NCI-H2227 (cell line): ENCODE measurements around the gene ZGLP1.
"Not testable (repeated sequence)": the region's sequence is repeated elsewhere in the genome, so short reads cannot be mapped to it uniquely, and the experiment has no call there.

ENCODE experiments used
- DNase-seq: peaks from one replicate; lab custom pipeline; 2025; ENCODE audit not compliant: unreplicated experiment; lab: John Stamatoyannopoulos, UW

Gene ZGLP1

DNA sequence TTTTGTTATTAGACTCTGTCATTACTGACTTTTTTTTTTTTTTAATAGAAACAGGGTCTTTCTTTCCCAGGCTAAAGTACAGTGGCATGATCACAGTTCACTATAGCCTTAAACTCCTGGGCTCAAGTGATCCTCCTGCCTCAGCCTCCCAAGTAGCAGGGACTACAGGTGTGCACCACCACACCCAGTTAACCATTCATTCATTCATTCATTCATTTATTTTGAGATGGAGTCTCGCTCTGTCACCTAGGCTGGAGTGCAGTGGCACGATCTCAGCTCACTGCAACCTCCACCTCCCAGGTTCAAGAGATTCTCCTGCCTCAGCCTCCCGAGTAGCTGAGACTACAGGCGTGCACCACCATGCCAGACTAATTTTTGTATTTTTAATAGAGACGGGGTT lies 27.6 kb downstream of the ZGLP1 start:
- DNase-seq = not testable (repeated sequence)

GRCh38 chr19:10279737-10280442 lies 29.7 kb downstream of the ZGLP1 start:
- DNase-seq = no peak

DNA sequence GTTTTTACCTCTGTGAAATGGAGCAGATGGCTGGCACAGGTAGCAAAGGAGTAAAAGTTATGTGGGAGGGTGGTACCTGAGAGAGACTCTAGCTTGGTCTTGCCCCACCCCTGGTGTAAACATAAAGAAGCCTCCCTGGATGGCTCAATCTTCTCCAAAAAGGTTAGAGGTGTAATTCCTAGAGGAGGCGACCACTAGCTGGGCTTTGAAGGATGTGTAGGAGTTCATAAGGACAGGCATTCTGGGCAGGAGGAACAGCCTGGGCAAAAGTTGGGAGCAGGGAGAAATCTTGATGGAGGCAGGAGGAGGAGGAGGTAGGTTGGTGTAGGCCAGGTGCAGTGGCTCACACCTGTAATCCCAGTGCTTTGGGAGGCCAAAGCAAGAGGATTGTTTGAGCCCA lies 30.7 kb downstream of the ZGLP1 start:
- DNase-seq = no peak

DNA sequence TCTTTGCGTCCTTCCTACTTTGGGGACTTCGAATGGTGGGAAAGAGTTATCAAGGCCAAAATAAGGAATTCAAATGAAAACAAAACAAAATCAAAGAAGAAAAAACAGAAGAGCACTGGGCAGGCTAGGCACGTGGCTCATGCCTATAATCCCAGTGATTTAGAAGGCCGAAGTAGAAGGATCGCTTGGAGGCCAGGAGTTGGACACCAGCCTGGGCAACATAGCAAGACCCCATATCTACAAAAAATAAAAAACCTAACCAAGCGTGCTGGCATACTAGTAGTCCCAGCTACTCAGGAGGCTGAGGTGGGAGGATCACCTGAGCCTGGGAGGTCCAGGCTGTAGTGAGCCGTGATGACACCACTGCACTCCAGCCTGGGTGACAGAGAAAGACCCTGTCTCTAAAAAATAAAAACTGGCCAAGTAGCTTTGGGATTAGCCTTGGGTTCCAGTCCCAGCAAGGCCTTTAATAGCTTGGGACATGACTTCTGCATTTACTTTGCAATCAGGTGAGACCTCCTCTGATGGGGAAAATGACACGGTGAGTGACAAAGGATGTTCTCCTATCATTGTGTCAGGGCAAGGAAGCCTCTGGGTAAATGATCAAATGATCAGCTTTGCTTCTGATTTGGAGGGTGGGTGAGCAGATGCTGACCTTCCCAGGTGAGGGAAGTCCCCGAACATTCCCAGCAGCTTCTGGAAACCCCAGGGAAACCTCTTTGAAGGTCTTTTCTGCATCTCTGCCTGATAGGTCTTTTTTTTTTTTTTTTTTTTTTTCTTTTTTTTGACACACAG lies 31.6 kb downstream of the ZGLP1 start:
- DNase-seq = no peak

- no peak for DNase-seq
These were observed 35.0 kb downstream of the ZGLP1 start for GRCh38 chr19:10274589-10274988.

DNA sequence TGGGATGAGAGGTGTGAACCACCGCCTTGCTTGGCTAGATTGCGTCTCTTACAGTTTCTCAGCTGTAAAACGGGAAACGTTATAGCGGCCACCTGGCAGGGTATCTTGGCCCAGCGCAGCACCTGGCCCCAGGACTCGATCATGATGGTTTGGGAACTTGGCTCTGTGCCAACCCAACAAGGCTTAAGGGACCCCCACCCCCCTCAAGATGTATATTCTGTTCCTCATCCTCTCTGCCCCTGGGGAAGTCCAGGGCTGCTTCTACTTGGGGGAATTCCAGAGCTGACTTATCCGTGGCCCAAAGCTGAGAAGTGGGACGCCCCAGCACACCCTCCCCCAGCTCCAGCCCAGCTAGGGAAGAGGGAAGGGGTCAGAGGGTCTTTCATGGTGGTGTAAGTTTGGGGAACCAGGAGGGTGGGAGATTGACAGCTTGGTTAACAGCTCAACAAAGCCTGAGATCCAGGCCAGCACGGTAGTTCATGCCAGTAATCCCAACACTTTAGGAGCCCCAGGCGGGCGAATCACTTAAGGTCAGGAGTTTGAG lies 38.0 kb downstream of the ZGLP1 start:
- DNase-seq = no peak

- DNase-seq = peak; percentile 6
These were observed 38.8 kb downstream of the ZGLP1 start, which contains the start of gene ICAM1 for GRCh38 chr19:10270616-10271394. ICAM1 (plus strand) TSS chr19:10271120; CDS start chr19:10271160, 40 bp downstream.

- DNase-seq = no peak
These were observed 39.4 kb downstream of the ZGLP1 start for GRCh38 chr19:10270180-10270615.

GRCh38 chr19:10269333-10270179 lies 40.1 kb downstream of the ZGLP1 start:
- DNase-seq = peak; percentile 76

DNA sequence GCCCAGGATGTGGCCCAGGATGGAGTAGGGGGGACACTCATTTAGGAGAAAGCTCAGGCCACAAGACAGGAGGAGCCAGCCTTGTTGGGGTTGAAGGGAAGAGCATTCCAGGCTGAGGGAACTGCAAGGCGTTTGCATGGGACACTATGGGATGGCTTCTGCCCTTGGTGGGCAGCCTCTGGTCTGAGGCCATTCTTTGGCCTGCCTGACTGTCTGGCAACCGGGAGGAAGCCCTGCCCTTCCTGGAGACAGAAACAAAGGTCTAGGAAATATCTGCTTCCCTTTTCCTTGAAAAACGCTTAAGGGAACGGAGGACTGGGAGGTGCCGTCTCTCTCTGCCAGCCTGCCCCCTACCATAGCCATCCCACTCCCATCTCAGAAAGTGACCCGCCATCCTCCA lies 41.5 kb downstream of the ZGLP1 start:
- DNase-seq = no peak

DNA sequence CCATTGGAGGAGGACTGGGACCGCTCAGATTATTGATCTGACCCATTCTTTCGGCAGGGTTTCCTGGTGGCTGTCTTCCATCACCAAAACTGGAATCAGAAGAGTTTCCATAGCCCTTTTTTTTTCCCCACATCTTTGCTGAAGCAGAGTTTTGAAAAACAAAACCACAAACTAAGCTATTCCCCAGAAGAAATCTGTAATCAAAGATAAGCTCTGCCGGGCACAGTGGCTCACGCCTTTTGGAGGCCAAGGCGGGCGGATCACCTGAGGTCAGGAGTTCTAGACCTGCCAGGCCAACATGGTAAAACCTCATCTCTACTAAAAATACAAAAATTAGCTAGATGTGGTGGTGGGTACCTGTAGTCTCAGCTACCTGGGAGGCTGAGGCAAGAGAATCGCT lies 42.9 kb downstream of the ZGLP1 start:
- no peak for DNase-seq

DNA sequence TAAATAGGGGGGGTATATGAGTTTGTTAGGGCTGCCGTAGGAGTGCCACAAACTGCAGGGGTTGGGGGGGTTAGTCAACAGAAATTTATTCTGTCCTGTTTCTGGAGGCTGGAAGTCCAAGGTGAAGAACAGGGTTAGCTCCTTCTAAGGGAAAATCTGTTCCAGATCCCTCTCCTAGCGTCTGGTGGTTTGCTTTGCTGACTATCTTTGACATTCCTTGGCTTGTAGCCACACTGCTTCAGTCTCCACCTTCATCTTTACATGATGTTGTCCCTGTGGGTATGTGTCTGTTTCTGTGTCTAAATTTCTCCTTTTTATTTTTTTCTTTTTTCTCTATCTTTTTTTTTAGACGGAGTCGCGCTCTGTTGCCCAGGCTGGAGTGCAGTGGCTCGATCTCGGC lies 46.8 kb downstream of the ZGLP1 start:
- no peak for DNase-seq

DNA sequence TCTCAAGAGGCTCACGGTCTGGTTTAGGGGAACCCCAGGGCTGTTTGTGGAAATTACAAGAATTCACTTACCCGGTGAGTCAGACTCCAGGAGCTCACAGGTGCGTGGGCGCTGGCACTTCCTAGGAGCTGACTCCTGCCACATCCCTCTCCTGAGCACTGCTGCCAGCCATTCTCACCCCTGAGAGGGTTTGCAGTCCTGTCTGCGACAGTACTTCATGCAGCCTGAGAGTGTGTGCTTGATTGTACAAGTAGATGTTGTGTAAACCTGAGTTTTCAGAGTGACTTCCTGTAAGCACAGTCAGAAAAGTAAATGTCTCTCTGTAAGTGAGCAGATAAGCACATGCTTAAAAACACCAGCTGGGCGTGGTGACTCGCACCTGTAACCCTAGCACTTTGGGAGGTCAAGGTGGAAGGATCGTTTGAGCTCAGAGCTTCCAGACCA lies 49.5 kb downstream of the ZGLP1 start:
- no peak for DNase-seq

- peak; percentile 92 for DNase-seq
These were observed 50.3 kb downstream of the ZGLP1 start for GRCh38 chr19:10259162-10259905.

DNA sequence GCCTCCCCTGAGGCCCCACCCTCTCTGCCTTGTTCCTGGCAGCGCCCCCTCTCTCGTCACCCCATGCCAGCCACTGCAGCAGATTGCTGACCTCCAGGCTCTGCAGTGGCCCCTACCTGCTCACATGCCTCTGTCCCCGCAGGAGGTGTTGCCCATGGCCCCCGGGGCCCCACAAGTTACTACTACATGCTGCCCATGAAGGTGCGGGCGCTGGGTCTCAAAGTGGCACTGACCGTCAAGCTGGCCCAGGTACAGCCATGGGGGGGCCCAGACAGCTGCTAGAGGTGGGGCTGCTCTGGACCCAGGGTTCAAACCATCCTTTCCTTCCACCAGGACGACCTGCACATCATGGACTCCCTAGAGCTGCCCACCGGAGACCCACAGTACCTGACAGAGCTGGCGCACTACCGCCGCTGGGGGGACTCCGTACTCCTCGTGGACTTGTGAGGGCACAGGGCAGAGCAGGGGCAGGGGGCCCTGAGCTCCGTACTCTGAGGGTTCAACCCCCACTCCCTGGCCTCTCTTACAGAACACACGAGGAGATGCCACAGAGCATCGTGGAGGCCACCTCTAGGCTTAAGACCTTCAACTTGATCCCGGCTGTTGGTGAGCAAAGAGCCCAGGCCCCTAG lies 51.4 kb downstream of the ZGLP1 start:
- no peak for DNase-seq

GRCh38 chr19:10256970-10257615 lies 52.5 kb downstream of the ZGLP1 start:
- DNase-seq = no peak

DNA sequence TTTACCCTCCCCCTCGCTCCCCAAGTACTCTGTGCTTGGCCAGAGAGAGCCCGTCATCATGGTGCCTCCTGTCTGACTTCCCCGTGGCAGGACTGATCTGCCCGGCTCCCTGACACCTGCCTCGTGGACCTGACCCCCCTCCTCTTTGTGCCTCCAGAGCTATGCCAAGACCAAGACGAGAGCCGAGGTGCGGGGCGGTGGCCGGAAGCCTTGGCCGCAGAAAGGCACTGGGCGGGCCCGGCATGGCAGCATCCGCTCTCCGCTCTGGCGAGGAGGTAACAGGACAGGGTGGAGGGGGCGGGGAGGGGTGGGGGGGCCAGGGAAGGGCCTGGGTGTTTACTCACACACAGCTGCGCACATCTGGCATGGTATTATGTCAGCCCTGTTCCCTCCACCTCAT lies 53.1 kb downstream of the ZGLP1 start:
- no peak for DNase-seq

DNA sequence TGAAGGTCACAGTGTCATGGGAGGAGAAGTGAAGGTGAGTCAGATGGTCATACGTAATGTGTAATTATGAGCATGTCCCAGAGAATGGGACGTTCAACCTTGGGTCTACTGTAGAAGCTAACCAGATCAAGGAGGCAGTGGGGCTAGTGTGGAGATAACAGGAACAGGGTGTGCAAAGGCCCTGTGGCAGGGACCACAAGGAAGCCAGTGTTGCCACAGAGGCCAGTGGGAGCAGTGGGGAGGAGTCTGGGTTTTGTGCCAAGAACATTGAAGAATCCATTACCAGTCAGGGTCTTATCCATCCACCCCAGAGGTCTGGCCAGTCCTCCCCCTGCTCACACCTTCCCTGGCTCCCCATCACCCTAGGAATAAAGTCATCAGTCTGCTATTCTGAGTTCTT lies 54.3 kb downstream of the ZGLP1 start:
- no peak for DNase-seq
